HepG2 (cell line): ENCODE data around the gene PRTN3. TPM values are rescaled to one million over a fixed set of nuclear protein-coding genes. Genes with fewer than 3 reads are reported as not detected.

Experiments
- CBX5 ChIP-seq: sonication (generic); formaldehyde crosslinking; IDR thresholded peaks from 2 replicates; pipeline ENCODE4 v1.4.0; 2020; ENCODE audit warnings: missing genetic modification reagents, borderline replicate concordance
- FOXK2 ChIP-seq: fragments of 450-650 bp; IDR thresholded peaks from 2 replicates; pipeline ENCODE4 v1.6.1; 2016
- IRX3 ChIP-seq: sonication (generic); formaldehyde crosslinking; IDR thresholded peaks from 2 replicates; pipeline ENCODE4 v1.8.1; 2023; ENCODE audit warnings: mild to moderate bottlenecking, low read depth, missing genetic modification reagents, borderline replicate concordance
- MAZ ChIP-seq, 2 experiments: sonication (generic) in 1 of 2; formaldehyde crosslinking in 1 of 2; IDR thresholded peaks; 2 replicates each; pipeline versions ENCODE4 v1.5.0 to v1.6.1; 2012 to 2020; ENCODE audit warnings: low read depth in 2 of 2, mild to moderate bottlenecking in 2 of 2, borderline replicate concordance in 1 of 2, improper control_type of control experiment in 1 of 2, low read length in 1 of 2, missing genetic modification reagents in 1 of 2, moderate library complexity in 1 of 2
- RAD51 ChIP-seq: fragments of 450-650 bp; IDR thresholded peaks from 2 replicates; pipeline ENCODE4 v1.6.1; 2016; ENCODE audit warnings: borderline replicate concordance
- REPIN1 ChIP-seq: sonication (generic); formaldehyde crosslinking; IDR thresholded peaks from 2 replicates; pipeline ENCODE4 v1.8.0; 2022; ENCODE audit warnings: missing genetic modification reagents, low read depth, mild to moderate bottlenecking, borderline replicate concordance
- SYNCRIP ChIP-seq: fragments of 200-400 bp; formaldehyde crosslinking; IDR thresholded peaks from 2 replicates; pipeline ENCODE4 v1.6.1; 2018; ENCODE audit warnings: mild to moderate bottlenecking, low read depth, low read length; ENCODE audit not compliant: insufficient read depth
- TCF7 ChIP-seq: sonication (generic); IDR thresholded peaks from 2 replicates; pipeline ENCODE4 v1.6.1; 2016; ENCODE audit warnings: antibody characterized with exemption, low read depth
- THAP11 ChIP-seq: IDR thresholded peaks from 2 replicates; pipeline ENCODE4 v1.6.1; 2016; ENCODE audit warnings: missing biosample characterization, missing genetic modification reagents
- TSC22D2 ChIP-seq: sonication (generic); formaldehyde crosslinking; IDR thresholded peaks from 2 replicates; pipeline ENCODE4 v1.5.1; 2020; ENCODE audit warnings: missing genetic modification reagents, mild to moderate bottlenecking, borderline replicate concordance
- ZC3H13 ChIP-seq: sonication (generic); formaldehyde crosslinking; IDR thresholded peaks from 2 replicates; pipeline ENCODE4 v1.8.1; 2023; ENCODE audit warnings: mild to moderate bottlenecking, missing genetic modification reagents, moderate library complexity
- ZFY ChIP-seq: sonication (generic); formaldehyde crosslinking; IDR thresholded peaks from 2 replicates; pipeline ENCODE4 v1.4.0; 2020; ENCODE audit warnings: missing genetic modification reagents
- ZNF331 ChIP-seq: sonication (generic); formaldehyde crosslinking; IDR thresholded peaks from 2 replicates; pipeline ENCODE4 v1.4.0; 2020; ENCODE audit warnings: missing genetic modification reagents
- ZNF446 ChIP-seq: sonication (generic); formaldehyde crosslinking; IDR thresholded peaks from 2 replicates; pipeline ENCODE4 v1.5.0; 2020; ENCODE audit warnings: mild to moderate bottlenecking, missing genetic modification reagents
- ZNF557 ChIP-seq: sonication (generic); formaldehyde crosslinking; IDR thresholded peaks from 2 replicates; pipeline ENCODE4 v1.4.0; 2020; ENCODE audit warnings: missing genetic modification reagents
- ZNF569 ChIP-seq: sonication (generic); formaldehyde crosslinking; IDR thresholded peaks from 2 replicates; pipeline ENCODE4 v1.5.0; 2020; ENCODE audit warnings: mild to moderate bottlenecking, missing genetic modification reagents, moderate library complexity, borderline replicate concordance
- ZNF572 ChIP-seq: sonication (generic); formaldehyde crosslinking; IDR thresholded peaks from 2 replicates; pipeline ENCODE4 v1.5.1; 2020; ENCODE audit warnings: mild to moderate bottlenecking, missing genetic modification reagents
- ZNF670 ChIP-seq: sonication (generic); formaldehyde crosslinking; IDR thresholded peaks from 2 replicates; pipeline ENCODE4 v1.8.0; 2022; ENCODE audit warnings: mild to moderate bottlenecking, missing genetic modification reagents, borderline replicate concordance
- ZNF720 ChIP-seq: sonication (generic); formaldehyde crosslinking; IDR thresholded peaks from 2 replicates; pipeline ENCODE4 v1.4.0; 2020; ENCODE audit warnings: missing genetic modification reagents
- ZSCAN31 ChIP-seq: sonication (generic); formaldehyde crosslinking; IDR thresholded peaks from 2 replicates; pipeline ENCODE4 v1.5.0; 2020; ENCODE audit warnings: low read depth, mild to moderate bottlenecking, missing genetic modification reagents
- polyA plus RNA-seq, 8 experiments: library from polyadenylated mRNA; depleted of rRNA in 3 of 8; stranded (reverse) in 7 of 8; unstranded in 1 of 8; fragments of >200 nt; fragmentation: Illumina TruSeq in 4 of 8; extraction: Trizol in 4 of 8; gene quantifications; 2 replicates each; pipeline versions ENCODE4 v1.2.1 to v1.2.3, GENCODE V29; 2011 to 2016; ENCODE audit warnings: low read depth in 4 of 8, missing spikeins in 1 of 8, mixed read lengths in 1 of 8; ENCODE audit not compliant: insufficient read depth in 1 of 8
- total RNA-seq, 5 experiments: library from RNA; depleted of rRNA; stranded (reverse); fragments of >200 nt; fragmentation: Illumina TruSeq; extraction: Trizol; gene quantifications; 2 replicates each; pipeline ENCODE4 v1.2.3, GENCODE V29; 2016; ENCODE audit warnings: low read depth in 1 of 5
- TF ChIP-seq, protein P1 (sequence below), 2 experiments: IDR thresholded peaks; 2 replicates each; pipeline ENCODE4 v1.6.1; 2011 to 2012; ENCODE audit warnings: low read length in 2 of 2, borderline replicate concordance in 1 of 2, low read depth in 1 of 2, mild to moderate bottlenecking in 1 of 2, moderate library complexity in 1 of 2
- TF ChIP-seq, protein P2 (sequence below): sonication (generic); formaldehyde crosslinking; conservative IDR thresholded peaks from 2 replicates; pipeline ENCODE4 v1.5.0; 2020; ENCODE audit warnings: missing genetic modification reagents
- TF ChIP-seq, protein P3 (sequence below): sonication (generic); formaldehyde crosslinking; IDR thresholded peaks from 2 replicates; pipeline ENCODE4 v1.8.1; 2023; ENCODE audit warnings: mild to moderate bottlenecking, moderate library complexity, missing genetic modification reagents

Gene PRTN3
- total and polyA plus RNA-seq, 2 of the 13 experiments (the other 11 are each of a cell fraction or from before 2014, with no cell fraction given) = not detected

DNA sequence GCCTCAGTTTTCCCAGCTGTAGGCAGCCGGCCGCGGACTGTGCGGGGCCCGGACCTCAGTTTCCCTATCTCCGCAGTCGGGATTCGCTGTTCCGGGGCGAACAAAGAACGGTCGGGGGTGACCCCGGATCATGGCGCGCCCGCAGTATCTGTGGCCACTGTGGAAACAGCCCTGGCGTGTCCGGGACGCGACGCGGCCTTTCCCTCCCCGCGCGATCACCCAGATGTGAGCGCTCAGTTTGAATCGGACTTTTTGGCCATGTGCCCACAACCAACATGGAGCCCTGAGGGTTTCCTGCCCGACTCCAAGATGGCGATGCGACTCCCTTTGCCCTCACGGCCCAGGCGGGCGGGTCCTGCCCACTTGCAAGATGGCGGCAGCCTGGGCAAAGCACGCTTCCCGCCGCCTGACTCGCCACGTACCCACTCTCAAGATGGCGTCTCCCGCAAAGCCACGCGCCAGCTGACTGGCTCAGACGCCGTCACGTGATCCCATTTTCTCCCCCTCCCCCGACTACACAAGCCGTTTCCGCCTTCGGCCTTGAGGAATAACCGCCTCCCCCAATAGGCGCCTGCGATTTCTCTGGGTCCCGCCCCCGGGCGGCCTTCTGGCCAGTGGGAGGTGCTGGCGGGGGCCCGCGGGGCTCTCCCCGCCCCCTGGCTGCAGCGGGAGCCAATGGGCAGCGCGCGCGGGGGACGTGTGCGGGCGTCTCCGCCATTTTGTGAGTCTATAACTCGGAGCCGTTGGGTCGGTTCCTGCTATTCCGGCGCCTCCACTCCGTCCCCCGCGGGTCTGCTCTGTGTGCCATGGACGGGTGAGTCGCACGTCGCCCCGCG, 43.9 kb upstream of the PRTN3 start, which contains the start of gene PTBP1 (continued):
- TF ChIP-seq, protein P1, sequence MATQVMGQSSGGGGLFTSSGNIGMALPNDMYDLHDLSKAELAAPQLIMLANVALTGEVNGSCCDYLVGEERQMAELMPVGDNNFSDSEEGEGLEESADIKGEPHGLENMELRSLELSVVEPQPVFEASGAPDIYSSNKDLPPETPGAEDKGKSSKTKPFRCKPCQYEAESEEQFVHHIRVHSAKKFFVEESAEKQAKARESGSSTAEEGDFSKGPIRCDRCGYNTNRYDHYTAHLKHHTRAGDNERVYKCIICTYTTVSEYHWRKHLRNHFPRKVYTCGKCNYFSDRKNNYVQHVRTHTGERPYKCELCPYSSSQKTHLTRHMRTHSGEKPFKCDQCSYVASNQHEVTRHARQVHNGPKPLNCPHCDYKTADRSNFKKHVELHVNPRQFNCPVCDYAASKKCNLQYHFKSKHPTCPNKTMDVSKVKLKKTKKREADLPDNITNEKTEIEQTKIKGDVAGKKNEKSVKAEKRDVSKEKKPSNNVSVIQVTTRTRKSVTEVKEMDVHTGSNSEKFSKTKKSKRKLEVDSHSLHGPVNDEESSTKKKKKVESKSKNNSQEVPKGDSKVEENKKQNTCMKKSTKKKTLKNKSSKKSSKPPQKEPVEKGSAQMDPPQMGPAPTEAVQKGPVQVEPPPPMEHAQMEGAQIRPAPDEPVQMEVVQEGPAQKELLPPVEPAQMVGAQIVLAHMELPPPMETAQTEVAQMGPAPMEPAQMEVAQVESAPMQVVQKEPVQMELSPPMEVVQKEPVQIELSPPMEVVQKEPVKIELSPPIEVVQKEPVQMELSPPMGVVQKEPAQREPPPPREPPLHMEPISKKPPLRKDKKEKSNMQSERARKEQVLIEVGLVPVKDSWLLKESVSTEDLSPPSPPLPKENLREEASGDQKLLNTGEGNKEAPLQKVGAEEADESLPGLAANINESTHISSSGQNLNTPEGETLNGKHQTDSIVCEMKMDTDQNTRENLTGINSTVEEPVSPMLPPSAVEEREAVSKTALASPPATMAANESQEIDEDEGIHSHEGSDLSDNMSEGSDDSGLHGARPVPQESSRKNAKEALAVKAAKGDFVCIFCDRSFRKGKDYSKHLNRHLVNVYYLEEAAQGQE (IDR thresholded peaks at IDR 0.05; ENCODE audit: borderline replicate concordance in 1 of 2, low read depth in 1 of 2, low read length in 2 of 2) = no peak; a peak in 1 of 4 replicates
- TF ChIP-seq REPIN1 = peak; percentile 86; the same call in 1 of the 2 replicates
- no peak for TF ChIP-seq ZNF446 (CRISPR knock-in tag)
- TF ChIP-seq SYNCRIP = no peak
- no peak for TF ChIP-seq ZNF572 (CRISPR knock-in tag)
- no peak for TF ChIP-seq TSC22D2 (CRISPR knock-in tag)
- peak; percentile 62; the same call in 1 of the 2 replicates for TF ChIP-seq IRX3 (CRISPR knock-in tag)
- TF ChIP-seq ZNF720 (CRISPR knock-in tag) = no peak
- no peak for TF ChIP-seq ZNF569 (CRISPR knock-in tag)
- no peak for TF ChIP-seq ZNF557 (CRISPR knock-in tag)
- peak; percentile 36; the same call in 1 of the 2 replicates for TF ChIP-seq CBX5 (CRISPR knock-in tag)
- TF ChIP-seq, protein P2, sequence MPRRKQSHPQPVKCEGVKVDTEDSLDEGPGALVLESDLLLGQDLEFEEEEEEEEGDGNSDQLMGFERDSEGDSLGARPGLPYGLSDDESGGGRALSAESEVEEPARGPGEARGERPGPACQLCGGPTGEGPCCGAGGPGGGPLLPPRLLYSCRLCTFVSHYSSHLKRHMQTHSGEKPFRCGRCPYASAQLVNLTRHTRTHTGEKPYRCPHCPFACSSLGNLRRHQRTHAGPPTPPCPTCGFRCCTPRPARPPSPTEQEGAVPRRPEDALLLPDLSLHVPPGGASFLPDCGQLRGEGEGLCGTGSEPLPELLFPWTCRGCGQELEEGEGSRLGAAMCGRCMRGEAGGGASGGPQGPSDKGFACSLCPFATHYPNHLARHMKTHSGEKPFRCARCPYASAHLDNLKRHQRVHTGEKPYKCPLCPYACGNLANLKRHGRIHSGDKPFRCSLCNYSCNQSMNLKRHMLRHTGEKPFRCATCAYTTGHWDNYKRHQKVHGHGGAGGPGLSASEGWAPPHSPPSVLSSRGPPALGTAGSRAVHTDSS (CRISPR knock-in tag) = 0 out of 2 replicates have a peak, but pooled peaks have one; percentile 32
- TF ChIP-seq TCF7 = no peak
- peak; percentile 95 for TF ChIP-seq THAP11 (CRISPR knock-in tag)
- TF ChIP-seq ZC3H13 = peak; percentile 56; the same call in 1 of the 2 replicates
- TF ChIP-seq, protein P3, sequence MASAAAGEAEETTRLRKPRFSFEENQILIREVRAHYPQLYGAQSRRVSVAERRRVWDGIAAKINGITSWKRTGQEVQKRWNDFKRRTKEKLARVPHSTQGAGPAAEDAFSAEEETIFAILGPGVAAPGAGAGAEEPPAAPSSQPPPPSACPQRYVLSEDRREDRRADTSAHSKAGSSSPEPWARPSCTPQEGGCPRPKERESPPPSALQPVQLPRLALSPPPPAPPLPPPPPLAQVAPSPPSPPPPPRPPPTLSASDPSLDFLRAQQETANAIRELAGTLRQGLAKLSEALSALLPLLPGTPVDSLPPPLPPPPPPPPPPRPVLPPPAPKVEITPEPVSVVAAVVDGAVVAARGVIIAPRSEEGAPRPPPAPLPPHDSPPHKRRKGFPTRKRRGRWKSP (CRISPR knock-in tag) = peak; percentile 74; the same call in 1 of the 2 replicates
- TF ChIP-seq ZNF331 (CRISPR knock-in tag) = peak; percentile 82; the same call in 1 of the 2 replicates
- TF ChIP-seq ZFY (CRISPR knock-in tag) = peak; percentile 91
- TF ChIP-seq ZSCAN31 (CRISPR knock-in tag) = 0 out of 2 replicates have a peak, but pooled peaks have one; percentile 78
- peak; percentile 38; the same call in 1 of the 2 replicates for TF ChIP-seq MAZ (IDR thresholded peaks at IDR 0.05; ENCODE audit: borderline replicate concordance, low read depth, low read length)
- no peak; the same call in 1 of the 2 replicates for TF ChIP-seq MAZ (CRISPR knock-in tag; IDR thresholded peaks at IDR 0.05; ENCODE audit: low read depth)
- peak; percentile 99 for TF ChIP-seq RAD51
- peak; percentile 58; the same call in 1 of the 2 replicates for TF ChIP-seq FOXK2
- no peak for TF ChIP-seq ZNF670 (CRISPR knock-in tag)
